Glutamatergic neuron (in vitro differentiated cells): ENCODE measurements around the gene FERMT3. TPM values are rescaled to one million over a fixed set of nuclear protein-coding genes. Genes with fewer than 3 reads are reported as not detected.

ENCODE experiments used
- DNase-seq: peaks from one replicate; pipeline ENCODE4 v3.0.0; 2022
- H3K27ac Mint-ChIP-seq: one replicate; pipeline ENCODE4 v1.8.0; 2020; ENCODE audit warnings: mild to moderate bottlenecking, mixed read lengths, inconsistent platforms; ENCODE audit not compliant: unreplicated experiment
- H3K27me3 Mint-ChIP-seq: one replicate; pipeline ENCODE4 v1.8.0; 2020; ENCODE audit warnings: mild to moderate bottlenecking, moderate library complexity, mixed read lengths, inconsistent platforms; ENCODE audit not compliant: unreplicated experiment
- H3K36me3 Mint-ChIP-seq: one replicate; pipeline ENCODE4 v1.8.0; 2020; ENCODE audit warnings: mild to moderate bottlenecking, mixed read lengths, inconsistent platforms; ENCODE audit not compliant: unreplicated experiment
- H3K4me1 Mint-ChIP-seq: one replicate; pipeline ENCODE4 v1.8.0; 2020; ENCODE audit warnings: mild to moderate bottlenecking, low read depth, mixed read lengths, inconsistent platforms; ENCODE audit not compliant: unreplicated experiment
- H3K4me3 Mint-ChIP-seq: one replicate; pipeline ENCODE4 v1.8.0; 2020; ENCODE audit warnings: mild to moderate bottlenecking, mixed read lengths, inconsistent platforms; ENCODE audit not compliant: unreplicated experiment
- H3K9me3 Mint-ChIP-seq: one replicate; pipeline ENCODE4 v1.8.0; 2020; ENCODE audit warnings: mild to moderate bottlenecking, moderate library complexity, mixed read lengths, inconsistent platforms; ENCODE audit not compliant: unreplicated experiment
- total RNA-seq: library from RNA; stranded (reverse); fragmentation: NEBNext Ultra II Directional; extraction: Animal tissue kit (Norgen Biotek cat#: 25700); gene quantifications from one replicate; pipeline ENCODE4 v1.2.1, GENCODE V29; 2021; ENCODE audit not compliant: unreplicated experiment
- TF ChIP-seq, protein P1 (sequence below): fragments of 200-600 bp; sonication (generic); IDR thresholded peaks from one replicate; pipeline ENCODE4 v1.5.0; 2021; ENCODE audit not compliant: partially characterized antibody, unreplicated experiment

Gene FERMT3
- total RNA-seq, 1 donor from 2014 or later = 2.0 TPM

DNA sequence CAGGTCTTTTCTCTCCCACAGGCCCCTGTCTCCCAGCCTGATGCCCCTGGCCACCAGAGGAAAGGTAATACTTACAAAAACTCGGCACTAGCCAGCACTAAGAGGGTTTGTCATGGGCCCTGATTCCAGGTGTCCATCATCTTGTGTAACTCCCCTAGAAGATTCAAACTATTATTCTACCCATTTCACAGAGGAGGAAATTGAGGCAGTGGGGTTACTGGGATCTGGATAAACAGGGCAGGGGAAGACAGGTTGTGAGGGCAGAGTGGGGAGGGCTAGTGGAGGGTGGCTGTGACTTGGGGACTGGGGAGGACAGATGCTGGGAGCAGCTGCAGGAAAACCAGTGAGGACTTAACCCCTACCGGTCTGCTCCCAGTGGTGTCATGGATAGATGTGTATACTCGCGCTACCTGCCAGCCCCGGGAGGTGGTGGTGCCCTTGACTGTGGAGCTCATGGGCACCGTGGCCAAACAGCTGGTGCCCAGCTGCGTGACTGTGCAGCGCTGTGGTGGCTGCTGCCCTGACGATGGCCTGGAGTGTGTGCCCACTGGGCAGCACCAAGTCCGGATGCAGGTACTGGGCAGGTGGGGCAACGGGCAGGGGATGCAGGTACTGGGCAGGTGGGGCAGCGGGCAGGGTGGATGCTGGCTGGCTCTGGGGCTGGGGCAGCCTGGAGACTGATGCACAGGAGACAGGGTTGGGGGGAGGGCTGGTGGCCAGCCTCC lies 29.1 kb downstream of the FERMT3 start:
- no peak for DNase-seq
- peaks cover 21% of the 10 kb centered on the region for H3K27me3 Mint-ChIP-seq
- H3K4me3 Mint-ChIP-seq = peak overlapping the region; percentile 76
- H3K4me1 Mint-ChIP-seq = peaks cover 1% of the 10 kb centered on the region
- H3K9me3 Mint-ChIP-seq = peaks cover 4% of the 10 kb centered on the region
- H3K27ac Mint-ChIP-seq = peak overlapping the region; percentile 33
- no peaks in the 10 kb centered on the region for H3K36me3 Mint-ChIP-seq
- TF ChIP-seq, protein P1, sequence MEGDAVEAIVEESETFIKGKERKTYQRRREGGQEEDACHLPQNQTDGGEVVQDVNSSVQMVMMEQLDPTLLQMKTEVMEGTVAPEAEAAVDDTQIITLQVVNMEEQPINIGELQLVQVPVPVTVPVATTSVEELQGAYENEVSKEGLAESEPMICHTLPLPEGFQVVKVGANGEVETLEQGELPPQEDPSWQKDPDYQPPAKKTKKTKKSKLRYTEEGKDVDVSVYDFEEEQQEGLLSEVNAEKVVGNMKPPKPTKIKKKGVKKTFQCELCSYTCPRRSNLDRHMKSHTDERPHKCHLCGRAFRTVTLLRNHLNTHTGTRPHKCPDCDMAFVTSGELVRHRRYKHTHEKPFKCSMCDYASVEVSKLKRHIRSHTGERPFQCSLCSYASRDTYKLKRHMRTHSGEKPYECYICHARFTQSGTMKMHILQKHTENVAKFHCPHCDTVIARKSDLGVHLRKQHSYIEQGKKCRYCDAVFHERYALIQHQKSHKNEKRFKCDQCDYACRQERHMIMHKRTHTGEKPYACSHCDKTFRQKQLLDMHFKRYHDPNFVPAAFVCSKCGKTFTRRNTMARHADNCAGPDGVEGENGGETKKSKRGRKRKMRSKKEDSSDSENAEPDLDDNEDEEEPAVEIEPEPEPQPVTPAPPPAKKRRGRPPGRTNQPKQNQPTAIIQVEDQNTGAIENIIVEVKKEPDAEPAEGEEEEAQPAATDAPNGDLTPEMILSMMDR = no peak

DNA sequence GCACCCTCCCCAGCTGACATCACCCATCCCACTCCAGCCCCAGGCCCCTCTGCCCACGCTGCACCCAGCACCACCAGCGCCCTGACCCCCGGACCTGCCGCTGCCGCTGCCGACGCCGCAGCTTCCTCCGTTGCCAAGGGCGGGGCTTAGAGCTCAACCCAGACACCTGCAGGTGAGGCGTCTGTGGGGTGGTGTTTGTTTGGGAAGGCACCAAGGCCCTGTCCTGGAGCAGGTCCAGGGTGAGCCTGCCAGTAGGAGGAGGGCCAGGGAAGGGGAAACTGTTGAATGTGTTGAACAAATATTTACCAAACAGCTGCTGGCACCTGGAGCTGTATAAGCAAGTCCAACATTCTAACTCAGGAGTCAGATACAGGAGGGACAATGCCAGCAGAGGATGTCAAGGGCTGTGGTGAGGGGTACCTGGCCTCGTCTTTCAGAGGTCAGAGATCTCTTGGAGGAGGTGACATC lies 31.0 kb downstream of the FERMT3 start:
- no peak for DNase-seq
- Mint-ChIP-seq H3K36me3 (no peaks in the 10 kb centered on the region), H3K4me3 (no peak overlapping the region), H3K27ac (no peak overlapping the region), H3K27me3 (peaks cover 15% of the 10 kb centered on the region), H3K4me1 (peaks cover 1% of the 10 kb centered on the region), H3K9me3 (peaks cover 1% of the 10 kb centered on the region)
- TF ChIP-seq, protein P1 = no peak

DNA sequence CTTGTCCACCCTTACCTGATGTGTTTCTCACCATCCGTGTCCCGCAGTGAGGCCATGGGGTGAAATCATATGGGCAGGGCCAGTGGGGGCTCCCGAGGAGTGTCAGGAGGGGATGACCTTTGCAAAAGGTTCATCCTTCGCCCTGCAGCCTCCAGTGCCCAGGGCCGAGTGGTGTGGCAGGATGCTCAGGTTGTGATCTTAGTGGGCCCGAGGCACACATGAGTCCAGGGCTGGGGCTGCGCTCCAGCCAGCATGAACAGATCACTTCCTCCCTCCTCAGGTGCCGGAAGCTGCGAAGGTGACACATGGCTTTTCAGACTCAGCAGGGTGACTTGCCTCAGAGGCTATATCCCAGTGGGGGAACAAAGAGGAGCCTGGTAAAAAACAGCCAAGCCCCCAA lies 31.6 kb downstream of the FERMT3 start:
- Mint-ChIP-seq H3K36me3 (no peaks in the 10 kb centered on the region), H3K27ac (no peak overlapping the region), H3K4me1 (peaks cover 1% of the 10 kb centered on the region), H3K9me3 (peaks cover 1% of the 10 kb centered on the region), H3K27me3 (peaks cover 15% of the 10 kb centered on the region), H3K4me3 (no peak overlapping the region)
- no peak for DNase-seq
- TF ChIP-seq, protein P1 = no peak

DNA sequence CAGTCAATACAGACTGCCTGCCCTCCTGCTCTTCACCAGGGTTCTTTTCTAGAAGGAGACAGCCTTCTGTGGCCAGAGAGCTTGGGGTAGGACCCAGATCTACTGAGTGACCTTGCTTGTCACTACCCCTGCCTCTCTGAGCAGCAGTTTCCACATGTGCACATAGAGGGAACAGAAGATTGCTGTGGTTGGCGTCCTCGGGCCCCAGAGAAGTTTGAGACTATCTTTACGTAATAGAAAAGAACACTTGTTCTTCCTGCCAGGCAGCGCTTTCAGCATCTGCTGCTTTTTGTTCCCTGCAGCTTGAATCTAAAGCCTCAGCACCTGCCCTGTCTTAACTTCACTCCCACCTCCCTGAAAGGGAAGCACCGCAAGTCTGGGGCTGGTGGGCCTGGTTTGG lies 32.5 kb downstream of the FERMT3 start:
- Mint-ChIP-seq H3K27me3 (peaks cover 14% of the 10 kb centered on the region), H3K27ac (peak overlapping the region; percentile 38)

More for the DNA sequence above, 32.5 kb downstream of the FERMT3 start:
- no peaks in the 10 kb centered on the region for H3K36me3 Mint-ChIP-seq
- no peak for DNase-seq
- peaks cover 1% of the 10 kb centered on the region for H3K4me1 Mint-ChIP-seq
- H3K4me3 Mint-ChIP-seq = peak overlapping the region; percentile 42
- H3K9me3 Mint-ChIP-seq = peaks cover 9% of the 10 kb centered on the region
- TF ChIP-seq, protein P1 = no peak
